HT1080 (cell line): Measurements from ENCODE around the gene CLCA2. TPM values are rescaled to one million over a fixed set of nuclear protein-coding genes. Genes with fewer than 3 reads are reported as not detected.

Experiments
- total RNA-seq: library from RNA; depleted of rRNA; stranded (reverse); fragments of >200 nt; shearing (Covaris generic); gene quantifications from 2 replicates; pipeline ENCODE4 v1.2.3, GENCODE V29; 2014; rRNA removed

CLCA2 gene
- total RNA-seq, 1 experiment from 2014 or later: 0.26 TPM

Other genes starting within 250 kb of the CLCA2 start
- 6.2 and 10.1 TPM in 2 replicates for gene ODF2L, start 27.8 kb upstream of the CLCA2 start, total RNA-seq
- gene CLCA1, start 44.8 kb downstream of the CLCA2 start, total RNA-seq: not detected in 2 replicates
- not detected in 2 replicates for gene CLCA4, start 122.9 kb downstream of the CLCA2 start, total RNA-seq